HG03571 (cell line): ENCODE measurements around the gene CLEC4C.
"Not testable (repeated sequence)": the region's sequence is repeated elsewhere in the genome, so short reads cannot be mapped to it uniquely, and the experiment has no call there.

ENCODE experiments used
- ATAC-seq: cut with Tn5 transposase; IDR thresholded peaks from one replicate; pipeline ENCODE4 v1.9.1; 2021; ENCODE audit not compliant: unreplicated experiment

CLEC4C gene, protein sequence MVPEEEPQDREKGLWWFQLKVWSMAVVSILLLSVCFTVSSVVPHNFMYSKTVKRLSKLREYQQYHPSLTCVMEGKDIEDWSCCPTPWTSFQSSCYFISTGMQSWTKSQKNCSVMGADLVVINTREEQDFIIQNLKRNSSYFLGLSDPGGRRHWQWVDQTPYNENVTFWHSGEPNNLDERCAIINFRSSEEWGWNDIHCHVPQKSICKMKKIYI

DNA sequence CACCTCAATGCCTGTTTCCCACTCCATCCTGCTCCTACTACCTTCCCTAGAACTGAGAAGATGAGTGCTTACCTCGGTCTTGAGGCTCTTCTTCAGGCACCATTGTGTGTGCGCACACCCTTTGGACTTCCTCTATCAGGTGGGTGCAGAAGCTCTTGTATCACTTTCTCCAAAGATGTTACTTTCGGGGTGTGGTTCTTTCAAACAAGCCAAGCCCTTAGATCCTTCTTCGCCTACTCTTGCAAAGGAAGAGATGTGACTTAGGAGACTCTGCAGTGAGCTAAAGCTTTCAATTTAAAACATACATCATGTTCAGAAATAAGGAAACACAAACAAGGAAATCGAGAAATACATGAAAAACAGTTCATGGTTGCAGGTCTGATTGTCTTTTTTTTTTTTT, at the start of gene CLEC4C:
CLEC4C (minus strand) TSS at position 130 of the 400 bp plus-strand sequence; CDS start at position 103, 27 bp downstream.
- no peak for ATAC-seq

DNA sequence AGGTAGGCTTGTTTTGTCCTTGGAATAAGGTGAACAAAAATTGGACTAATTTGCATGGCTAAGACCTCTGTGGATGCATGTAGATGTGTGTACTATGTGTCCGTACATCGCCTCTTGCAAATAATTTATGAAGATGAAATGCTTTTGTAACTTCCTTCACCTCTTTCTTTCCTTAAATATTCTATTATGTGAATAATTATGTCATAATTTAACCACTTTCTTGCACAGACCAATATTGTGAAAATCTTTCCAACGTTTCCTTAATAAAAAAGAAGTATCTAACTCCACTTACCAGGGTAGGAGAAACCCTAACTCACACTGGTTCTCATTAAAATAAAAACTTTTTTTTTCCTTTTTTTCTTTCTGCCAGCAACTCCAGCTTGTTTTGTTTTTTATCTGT, 46.0 kb upstream of the CLEC4C start:
- ATAC-seq: no peak

DNA sequence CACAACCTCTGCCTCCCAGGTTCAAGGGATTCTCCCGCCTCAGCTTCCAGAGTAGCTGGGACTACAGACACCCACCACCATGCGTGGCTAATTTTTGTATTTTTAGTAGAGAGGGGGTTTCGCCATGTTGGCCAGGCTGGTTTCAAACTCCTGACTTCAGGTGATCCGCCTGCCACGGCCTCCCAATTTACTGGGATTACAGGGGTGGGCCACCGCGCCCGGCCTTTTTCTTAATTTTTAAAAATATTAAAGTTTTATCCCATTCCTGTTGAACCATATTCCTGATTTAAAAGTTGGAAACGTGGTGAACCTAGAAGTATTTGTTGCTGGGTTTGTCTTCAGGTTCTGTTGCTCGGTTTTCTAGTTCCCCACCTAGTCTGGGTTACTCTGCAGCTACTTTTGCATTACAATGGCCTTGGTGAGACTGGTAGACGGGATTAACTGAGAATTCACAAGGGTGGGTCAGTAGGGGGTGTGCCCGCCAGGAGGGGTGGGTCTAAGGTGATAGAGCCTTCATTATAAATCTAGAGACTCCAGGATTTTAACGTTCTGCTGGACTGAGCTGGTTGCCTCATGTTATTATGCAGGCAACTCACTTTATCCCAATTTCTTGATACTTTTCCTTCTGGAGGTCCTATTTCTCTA, 41.8 kb upstream of the CLEC4C start, which contains the start of gene NANOG:
NANOG (plus strand) TSS at position 519 of the 645 bp plus-strand sequence. CDS start 213 bp downstream, outside the sequence.
- ATAC-seq: not testable (repeated sequence)

DNA sequence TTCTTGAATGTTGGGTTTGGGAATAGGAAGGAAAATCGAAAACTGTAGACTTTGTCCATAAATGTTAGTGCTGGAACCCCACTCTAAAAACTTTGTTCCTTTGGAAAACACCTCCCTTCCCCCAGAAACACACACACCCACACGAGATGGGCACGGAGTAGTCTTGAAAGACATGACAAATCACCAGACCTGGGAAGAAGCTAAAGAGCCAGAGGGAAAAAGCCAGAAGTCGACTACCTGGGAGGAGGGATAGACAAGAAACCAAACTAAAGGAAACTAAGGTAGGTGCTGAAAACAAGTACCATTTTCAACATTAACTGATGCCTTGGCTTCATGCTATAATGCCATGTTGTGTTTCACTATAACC, 41.1 kb upstream of the CLEC4C start:
- no peak for ATAC-seq

DNA sequence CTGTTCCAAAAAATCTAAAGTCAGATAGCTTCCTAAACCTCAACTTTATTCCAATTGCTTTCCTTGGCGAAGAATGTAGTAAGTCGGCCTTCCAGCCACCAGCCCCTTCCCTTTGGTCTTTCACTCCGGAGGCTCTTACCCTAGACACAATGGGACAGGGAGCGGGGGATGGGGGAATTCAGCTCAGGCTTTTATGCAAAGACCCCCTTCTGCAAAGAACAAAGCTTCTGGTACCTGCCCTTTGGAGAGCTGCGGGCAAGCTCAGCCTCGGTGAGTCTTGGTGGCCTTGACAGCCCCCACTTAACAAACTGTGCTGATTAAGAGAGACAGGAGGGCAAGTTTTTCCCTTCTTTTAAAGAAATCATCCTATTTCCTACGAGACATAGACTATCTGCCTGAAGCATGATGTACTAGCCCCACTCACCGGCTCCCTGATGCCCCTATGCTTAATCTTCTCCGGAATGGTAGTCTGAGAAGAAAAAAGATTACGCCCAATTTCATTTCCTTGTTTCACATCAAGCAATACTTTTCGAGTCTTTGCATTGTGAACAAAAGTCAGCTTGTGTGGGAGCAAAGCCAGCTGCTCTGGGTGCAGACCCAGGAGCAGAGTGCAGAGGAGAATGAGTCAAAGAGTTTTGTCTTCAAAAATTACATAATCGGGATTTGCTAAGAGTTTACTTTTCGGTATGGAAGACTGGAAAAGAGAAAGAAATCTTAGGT, 40.6 kb upstream of the CLEC4C start:
- ATAC-seq: no peak

DNA sequence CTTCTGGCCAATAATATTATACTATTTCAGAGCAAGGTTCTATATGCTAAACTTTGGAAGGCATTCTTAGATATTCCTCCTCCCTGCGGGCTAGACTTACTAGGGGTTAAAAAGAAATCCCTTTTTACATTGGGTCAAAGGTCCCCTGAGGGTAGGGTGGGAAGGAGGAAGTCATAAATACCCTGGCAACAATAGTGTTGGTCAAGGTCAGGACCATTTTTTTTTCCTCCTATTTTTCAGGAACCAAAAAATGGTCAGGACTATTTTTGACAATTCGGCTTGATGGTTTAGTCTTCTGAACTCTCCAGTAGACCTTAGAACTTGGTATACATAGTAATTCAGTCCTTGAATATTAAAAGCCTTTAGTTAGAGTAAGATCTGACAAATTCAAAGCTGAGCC, 37.5 kb upstream of the CLEC4C start:
- ATAC-seq: no peak

DNA sequence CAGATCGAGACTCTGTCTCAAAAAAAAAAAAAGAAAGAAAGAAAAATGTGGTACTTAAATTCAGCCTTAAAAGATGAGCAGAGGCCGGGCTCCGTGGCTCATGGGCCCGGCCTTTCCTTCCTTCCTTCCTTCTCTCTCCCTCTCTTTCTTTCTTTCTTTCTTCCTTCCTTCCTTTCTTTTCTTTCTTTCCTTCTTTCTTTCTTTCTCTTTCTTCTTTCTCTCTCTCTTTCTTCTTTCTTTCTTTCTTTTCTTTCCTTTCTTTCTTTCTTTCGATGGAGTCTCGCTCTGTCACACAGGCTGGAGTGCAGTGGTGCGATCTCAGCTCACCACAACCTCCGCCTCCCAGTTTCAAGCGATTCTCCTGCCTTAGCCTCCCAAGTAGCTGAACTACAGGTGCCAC, 36.3 kb upstream of the CLEC4C start:
- not testable (repeated sequence) for ATAC-seq

DNA sequence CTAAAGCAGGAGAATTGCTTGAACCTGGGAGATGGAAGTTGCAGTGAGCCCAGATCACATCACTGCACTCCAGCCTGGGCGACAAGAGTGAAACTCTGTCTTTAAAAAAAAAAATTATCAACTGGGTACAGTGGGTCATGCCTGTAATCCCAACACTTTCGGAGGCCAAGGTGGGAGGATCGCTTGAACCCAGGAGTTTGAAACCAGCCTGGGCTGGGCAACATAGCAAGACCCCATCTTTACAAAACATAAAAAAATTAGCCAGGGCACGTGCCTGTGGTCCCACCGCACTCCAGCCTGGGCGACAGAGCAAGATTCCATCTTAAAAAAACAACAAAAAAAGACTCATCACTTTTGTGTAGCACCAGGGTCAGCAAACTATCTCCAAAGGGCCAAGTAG, 34.9 kb upstream of the CLEC4C start:
- ATAC-seq: no peak

DNA sequence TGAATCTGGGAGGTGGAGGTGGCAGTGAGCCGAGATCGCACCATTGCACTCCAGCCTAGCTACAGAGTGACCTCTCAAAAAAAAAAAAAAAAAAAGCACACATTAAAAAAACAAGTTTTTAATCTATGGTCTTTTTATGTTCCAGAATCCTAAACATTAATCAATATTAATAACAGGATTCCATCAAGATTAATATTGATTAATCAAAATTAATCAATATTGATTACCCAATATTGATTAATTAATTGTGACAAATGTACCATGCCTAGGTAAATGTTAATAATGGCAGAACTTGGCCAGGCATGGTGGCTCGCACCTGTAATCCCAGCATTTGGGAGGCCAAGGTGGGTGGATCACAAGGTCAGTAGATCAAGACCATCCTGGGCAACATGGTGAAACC, 34.1 kb upstream of the CLEC4C start:
- ATAC-seq: no peak

DNA sequence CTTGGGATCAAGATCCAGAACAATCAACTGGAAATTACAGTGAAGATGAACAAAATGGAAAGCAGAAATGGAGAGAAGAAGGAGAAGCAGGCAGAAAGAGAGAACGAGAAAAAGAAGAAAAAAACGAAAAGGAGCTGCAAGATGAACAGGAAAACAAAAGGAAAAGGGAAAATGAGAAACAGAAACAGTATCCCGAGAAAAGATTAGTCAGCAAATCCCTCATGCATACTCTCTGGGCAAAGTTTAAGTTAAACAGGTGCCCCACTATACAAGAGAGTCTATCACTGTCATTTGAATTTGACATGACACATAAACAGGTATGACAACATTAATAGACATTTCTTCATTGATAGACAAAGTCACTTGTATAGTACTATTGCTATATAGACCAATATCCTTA, 22.8 kb upstream of the CLEC4C start:
- ATAC-seq: no peak

DNA sequence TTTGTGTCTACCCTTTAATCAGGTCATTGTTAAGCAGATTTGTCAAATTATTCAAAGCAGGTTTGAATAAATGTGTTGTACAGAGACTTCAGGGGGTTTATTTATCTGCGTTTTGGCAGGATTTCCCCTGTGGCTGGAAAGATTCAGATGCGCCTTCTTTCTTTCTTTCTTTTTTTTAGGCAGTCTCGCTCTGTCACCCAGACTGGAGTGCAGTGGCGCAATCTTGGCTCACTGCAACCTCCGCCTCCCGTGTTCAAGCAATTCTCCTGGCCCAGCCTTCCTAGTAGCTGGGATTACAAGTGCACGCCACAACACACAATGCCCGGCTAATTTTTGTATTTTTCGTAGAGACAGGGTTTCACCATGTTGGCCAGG, 11.6 kb upstream of the CLEC4C start:
- no peak for ATAC-seq

DNA sequence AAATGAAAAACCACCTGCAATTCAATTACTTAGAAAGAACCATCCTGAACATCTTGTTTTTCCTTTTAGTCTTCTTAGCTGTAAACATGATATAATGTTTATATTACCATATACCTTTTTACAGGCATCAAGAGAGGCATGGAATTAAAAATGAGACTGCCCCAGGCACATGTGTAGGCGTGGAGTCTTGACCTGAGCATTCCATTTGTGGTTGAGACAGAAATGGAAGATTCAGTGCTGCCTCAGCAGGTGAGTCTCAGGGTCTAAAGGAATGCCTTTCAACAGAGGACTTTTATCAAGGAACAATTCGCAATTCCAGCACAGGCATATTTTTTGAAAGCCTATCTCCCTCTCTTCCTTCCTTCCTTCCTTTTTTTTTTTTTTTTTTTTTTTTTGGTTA, 9.8 kb upstream of the CLEC4C start:
- ATAC-seq: no peak

DNA sequence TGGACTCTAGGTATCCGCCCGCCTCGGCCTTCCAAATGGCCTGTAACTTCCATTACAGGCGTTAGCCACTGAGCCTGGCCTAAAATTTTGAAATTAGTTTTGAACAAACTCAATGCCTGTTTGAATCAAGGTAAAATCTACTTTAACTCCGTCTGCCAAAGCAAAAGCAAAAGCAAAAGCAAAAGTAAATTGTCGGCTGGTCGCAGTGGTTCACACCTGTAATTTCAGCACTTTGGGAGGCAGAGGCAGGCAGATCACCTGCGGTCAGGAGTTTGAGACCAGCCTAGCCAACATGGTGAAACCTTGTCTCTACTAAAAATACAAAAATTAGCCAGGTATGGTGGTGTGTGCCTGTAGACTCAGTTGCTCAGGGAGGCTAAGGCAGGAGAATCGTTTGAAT, 8.5 kb upstream of the CLEC4C start:
- not testable (repeated sequence) for ATAC-seq

DNA sequence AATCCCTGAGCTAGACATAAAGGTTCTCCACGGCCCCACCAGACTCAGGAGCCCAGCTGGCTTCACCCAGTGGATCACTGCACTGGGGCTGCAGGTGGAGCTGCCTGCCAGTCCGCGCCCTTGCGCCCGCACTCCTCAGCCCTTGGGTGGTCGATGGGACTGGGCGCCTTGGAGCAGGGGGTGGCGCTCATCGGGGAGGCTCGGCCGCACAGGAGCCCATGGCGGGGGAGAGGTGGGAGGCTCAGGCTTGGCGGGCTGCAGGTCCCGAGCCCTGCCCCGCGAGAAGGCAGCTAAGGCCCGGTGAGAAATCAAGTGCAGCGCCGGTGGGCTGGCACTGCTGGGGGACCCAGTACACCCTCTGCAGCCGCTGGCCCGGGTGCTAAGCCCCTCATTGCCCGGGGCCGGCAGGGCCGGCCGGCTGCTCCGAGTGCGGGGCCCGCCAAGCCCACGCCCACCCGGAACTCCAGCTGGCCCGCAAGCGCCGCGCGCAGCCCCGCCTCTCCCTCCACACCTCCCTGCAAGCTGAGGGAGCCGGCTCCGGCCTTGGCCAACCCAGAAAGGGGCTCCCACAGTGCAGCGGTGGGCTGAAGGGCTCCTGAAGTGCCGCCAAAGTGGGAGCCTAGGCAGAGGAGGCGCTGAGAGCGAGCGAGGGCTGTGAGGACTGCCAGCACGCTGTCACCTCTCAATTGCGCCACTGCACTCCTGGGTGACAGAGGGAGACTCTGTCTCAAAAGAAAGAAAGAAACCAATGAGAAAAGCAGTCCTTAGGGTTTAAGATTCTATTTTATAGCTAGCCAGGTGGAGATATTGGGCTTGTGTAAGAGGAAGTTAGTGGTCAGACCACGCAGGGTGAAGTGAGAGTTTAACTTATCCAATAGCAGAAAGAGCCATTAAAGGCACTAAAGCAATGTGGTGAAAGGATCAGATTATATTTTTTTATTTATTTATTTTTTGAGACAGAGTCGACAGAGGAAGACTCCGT, 5.1 kb upstream of the CLEC4C start:
- ATAC-seq: not testable (repeated sequence)

DNA sequence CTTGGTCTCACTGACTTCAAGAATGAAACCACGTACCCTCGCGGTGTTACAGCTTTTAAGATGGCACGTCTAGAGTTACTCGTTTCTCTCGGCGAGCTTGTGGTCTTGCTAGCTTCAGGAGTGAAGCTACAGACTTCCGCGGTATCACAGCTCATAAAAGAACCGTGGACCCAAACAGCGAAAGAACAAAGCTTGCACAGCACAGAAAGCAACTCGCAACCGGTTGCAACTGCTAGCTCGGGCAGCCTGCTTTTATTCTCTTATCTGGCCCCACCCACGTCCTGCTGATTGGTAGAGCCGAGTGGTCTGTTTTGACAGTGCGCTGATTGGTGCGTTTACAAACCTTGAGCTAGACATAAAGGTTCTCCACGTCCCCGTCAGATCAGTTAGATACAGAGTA, 4.2 kb upstream of the CLEC4C start:
- ATAC-seq: no peak

DNA sequence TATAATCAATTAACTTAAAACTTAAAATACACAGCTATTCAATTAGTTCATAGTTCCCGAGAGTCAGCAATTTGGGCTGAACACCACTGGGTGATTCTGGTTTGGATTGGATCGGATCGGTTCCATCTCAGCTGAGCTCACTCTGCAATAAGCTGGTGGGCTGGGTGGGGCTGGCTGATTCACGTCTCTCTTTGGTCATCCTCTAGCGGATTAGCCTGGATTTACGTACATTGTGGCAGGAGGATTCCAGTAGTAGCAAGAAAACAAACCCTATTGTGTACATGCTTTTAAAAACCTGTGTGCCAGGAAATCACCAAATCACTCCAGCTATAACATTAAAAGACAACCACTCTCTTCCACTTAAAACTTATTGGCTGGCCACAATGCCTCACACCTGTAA, 3.2 kb upstream of the CLEC4C start:
- ATAC-seq: no peak

DNA sequence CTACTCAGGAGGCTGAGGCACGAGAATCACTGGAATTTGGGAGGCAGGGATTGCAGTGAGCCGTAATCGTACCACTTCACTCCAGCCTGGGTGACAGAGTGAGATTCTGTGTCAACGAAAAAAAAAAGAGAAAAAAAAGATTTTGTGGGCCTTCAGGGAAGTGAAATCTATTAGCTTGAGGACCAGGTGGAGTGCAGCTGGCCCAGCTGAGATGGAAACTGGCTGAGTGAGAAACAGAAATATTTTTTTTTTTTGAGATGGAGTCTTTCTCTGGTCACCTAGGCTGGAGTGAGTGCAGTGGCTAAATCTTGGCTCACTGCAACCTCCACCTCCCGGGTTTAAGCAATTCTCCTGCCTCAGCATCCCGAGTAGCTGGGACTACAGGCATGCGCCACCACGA, 2.3 kb upstream of the CLEC4C start:
- no peak for ATAC-seq

DNA sequence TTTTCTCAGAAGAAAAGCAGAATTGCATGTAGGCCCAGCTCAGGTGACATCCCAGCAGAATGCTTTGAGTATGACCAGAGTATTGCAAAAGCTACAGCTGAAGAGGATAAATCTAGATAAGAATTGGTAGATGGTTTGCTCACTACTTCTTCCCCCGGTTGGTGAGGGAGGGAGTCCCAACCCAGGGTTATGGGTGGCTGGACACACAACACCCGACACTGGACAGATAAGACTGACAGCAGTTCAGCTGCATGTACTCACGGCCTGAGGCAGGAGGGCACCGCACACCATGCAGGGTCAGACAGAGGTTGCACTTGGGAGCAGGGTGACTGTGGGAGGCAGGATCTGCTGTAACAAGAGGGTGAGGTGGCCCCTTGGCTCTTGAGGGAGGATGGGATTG, 1.7 kb upstream of the CLEC4C start:
- no peak for ATAC-seq

DNA sequence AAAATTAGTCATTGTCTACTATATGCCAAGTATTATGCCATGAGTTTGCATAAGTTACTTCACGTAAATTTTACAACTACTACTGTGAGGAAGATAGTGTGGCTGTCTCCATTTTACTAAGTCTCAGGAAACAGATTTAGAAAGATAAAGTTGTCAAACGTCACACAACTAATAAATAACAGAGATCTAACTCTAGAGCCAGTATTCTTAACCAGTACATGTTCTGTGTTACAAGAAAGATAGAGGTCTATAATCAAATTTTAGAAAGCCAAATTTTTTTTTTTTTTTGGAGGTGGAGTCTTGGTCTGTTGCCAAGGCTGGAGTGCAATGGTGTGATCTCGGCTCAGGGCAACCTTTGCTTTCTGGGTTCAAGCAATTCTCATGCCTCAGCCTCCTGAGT, 14.2 kb downstream of the CLEC4C start:
- no peak for ATAC-seq

DNA sequence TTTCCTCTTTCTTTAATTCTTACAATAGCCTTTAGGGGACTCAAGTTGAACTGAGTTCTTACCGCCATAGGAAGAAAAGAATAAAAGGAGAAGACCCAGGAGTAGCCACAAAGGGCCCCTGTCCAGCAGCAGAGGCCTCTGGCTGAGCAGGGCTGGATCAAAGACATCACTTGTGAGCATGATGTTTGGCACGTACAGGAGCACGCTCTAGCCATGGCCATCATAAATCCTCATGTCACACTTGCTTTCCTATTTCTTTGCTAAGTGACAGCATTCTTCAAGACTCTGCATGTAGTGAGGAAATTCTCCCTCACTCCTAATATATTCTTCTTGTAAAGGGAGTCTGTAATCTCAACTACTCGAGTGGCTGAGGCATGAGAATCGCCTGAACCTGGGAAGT, 15.7 kb downstream of the CLEC4C start:
- no peak for ATAC-seq

DNA sequence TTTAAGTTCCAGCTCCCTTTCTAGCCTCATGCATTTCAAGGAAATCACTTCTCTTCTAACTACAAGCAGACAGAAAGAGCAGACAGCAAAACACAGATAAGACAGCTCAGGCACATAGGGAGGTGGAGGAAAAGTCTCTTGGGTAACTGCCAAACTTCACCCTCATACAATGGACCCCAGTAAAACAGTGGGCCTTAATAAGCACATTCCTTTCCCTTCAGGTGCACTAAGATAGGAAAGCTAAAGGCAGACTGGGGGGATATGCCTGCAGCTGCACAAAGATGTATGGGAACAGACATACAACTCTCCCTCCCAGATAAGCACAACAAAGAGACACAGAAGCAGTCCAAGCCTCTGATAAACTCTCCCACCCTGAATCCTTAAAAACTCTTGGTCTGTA, 16.2 kb downstream of the CLEC4C start:
- ATAC-seq: not testable (repeated sequence)
